ENCODE results near the gene SLC8A1. TPM values are rescaled to one million over a fixed set of nuclear protein-coding genes. Genes with fewer than 3 reads are reported as not detected.

Gene SLC8A1
- total RNA-seq, 1 donor from 2014 or later: 116 TPM

DNA sequence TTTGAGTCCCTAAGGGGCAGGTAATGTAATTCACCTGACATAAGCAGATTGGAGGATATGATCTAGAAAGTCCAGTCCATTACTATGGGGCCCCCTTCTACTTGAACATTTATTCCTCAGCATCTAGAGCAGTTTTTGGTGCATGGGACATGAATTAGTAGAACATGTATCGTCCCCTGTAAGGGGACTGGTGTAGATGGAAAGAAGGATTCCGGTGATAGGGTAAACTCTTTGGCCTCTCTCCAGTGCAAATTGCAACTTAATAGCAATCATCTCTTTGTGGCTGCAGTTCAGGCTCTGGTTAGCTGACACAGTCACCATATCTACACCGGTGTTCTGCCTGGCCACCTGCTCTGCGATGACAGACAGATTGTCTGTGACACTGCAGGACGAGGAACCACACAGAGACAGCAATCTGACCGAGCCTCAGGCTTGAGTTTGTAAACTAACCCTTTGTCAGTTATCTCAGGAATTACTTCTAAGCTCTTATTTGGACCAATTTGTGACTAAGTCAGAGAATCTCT lies 6.4 kb upstream of the SLC8A1 start:
- no peak for DNase-seq (ENCODE audit: low spot score)

- no peak for DNase-seq (ENCODE audit: low spot score)
Measured at GRCh38 chr2:40457837-40458236, 5.9 kb upstream of the SLC8A1 start.

GRCh38 chr2:40457366-40457765 lies 5.5 kb upstream of the SLC8A1 start:
- no peak for DNase-seq (ENCODE audit: low spot score)

DNA sequence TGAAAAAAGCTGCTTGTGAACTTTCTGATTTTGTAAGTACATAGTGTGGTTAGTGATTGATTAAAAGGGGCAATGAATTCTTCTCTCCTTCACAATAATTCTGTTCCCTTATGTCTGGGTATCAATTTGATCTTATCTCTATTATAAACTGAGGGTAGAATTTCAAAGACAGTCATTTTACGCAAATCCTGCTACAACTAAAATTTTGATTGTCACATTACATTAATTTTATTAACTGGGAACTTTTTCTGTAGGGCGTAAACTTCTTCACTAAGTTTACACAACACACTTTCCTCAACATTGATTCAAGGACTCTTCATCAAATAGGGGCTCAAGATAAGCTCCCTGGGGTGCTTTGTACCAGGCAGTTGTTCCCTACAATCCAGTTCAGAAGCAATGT lies 5.0 kb upstream of the SLC8A1 start:
- no peak for DNase-seq (ENCODE audit: low spot score)

- DNase-seq (ENCODE audit: low spot score): no peak
Measured at GRCh38 chr2:40455661-40456060, 3.8 kb upstream of the SLC8A1 start.

DNA sequence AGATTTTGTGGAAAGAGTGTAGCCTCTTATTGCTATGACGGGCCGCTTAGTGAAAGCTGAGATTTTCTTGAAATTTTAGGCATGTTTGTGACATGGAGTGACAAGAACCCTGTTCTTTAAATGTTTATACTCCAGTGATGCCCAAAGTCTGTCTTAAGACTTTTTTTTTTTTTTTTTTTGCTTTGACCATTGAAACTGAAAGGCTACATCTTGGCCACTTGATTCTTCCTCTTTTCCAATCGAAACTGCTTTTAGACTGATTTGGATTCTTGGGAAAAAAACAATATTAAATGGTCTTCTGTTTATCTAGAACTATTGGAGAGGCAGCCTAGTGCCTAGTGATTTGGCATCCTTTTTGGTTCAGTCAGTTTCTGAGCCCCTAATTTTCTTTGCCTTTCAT lies 2.4 kb upstream of the SLC8A1 start:
- no peak for DNase-seq (ENCODE audit: low spot score)

- no peak for DNase-seq (ENCODE audit: low spot score)
Measured at GRCh38 chr2:40452786-40453185, 896 bp upstream of the SLC8A1 start.

DNA sequence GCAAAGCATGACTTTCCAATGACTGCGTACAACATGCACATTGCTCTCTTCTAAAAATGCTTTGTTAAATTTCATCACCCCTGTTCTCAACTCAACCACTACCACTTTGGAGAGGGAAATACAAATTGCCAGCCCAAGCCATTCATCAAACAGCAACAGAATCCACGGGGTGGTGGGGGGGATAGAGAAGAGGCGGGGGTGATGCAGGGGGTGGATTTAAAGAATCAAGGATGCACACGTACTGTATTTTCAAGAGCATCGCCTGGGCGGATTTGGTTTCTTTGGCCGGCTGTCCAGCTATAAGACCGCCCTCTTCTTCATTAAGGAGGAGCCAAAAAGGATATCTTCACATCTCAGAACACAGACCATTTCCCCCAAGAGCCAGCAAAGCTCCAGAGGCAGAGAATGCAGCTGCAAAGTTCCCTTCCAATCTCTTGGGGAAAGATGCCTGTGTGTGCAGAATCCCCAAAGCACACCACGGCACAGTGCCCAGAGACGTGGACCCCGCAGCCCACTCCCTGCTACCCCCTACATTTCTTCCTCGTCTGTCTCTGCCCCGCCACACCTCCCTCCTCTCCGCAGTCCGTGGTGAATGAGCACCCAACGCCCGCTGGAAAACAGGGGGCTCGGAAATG lies 977 bp downstream of the SLC8A1 start:
- peak; percentile 47 for DNase-seq (ENCODE audit: low spot score)

GRCh38 chr2:40450066-40450795 lies 1.7 kb downstream of the SLC8A1 start:
- no peak for DNase-seq (ENCODE audit: low spot score)

DNA sequence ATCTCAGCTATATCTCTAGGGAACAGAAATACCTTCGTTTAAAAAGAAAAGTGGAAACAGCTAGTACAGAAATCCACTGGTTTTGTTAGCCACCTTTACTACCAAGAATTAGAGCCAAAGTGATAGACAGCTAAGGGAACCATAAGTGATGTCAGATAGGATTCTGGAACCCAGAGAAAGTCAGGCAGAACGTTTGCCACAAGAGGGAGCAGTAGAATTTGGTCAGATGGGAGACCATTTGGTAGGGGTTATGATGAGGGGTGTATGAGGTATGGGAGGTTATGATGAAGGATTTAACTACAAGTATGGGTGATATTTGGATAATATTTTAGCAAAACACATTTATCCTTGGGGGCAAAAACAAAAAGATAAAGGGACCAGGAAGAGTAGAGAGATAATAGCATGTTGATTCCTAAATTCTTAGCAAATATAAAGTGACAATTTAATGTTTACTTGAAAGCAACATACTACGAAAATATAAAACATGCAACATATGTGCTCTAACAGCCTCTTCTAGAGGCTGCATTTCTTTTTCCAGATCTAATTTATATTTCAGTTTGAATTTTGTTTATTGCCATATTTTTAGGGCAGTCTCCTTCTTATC lies 3.3 kb downstream of the SLC8A1 start:
- DNase-seq (ENCODE audit: low spot score): no peak

DNA sequence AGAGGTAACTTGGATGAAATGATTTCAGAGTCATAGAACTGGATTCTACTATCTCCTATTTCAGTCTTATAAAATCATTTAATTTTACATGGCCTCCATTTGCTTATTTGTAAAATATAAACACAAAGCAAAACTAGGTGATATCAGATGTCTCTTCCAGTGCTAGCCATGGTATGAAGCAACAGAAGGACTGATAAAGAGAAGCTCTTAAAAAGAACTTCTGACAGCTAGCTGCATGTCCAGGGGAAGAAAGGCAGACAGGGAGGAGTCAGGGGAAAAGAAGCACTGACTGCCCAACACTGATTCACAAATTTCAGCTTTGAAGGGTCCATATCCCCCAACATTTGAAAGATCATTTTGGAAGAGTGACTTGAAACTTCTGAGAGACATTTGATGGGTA lies 6.4 kb downstream of the SLC8A1 start:
- no peak for DNase-seq (ENCODE audit: low spot score)

DNA sequence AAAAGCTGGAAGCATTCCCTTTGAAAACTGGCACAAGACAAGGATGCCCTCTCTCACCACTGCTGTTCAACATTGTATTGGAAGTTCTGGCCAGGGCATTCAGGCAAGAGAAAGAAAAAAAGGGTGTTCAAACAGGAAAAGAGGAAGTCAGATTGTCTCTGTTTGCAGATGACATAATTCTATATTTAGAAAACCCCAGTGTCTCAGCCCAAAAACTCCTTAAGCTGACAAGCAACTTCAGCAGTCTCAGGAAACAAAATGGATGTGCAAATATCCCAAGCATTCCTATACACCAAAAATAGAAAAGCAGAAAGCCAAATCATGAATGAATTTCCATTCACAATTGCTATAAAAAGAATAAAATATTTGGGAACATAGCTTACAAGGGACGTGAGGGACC lies 11.1 kb downstream of the SLC8A1 start:
- DNase-seq (ENCODE audit: low spot score): no peak

GRCh38 chr2:40439473-40439872 lies 12.4 kb downstream of the SLC8A1 start:
- DNase-seq (ENCODE audit: low spot score): no peak

DNA sequence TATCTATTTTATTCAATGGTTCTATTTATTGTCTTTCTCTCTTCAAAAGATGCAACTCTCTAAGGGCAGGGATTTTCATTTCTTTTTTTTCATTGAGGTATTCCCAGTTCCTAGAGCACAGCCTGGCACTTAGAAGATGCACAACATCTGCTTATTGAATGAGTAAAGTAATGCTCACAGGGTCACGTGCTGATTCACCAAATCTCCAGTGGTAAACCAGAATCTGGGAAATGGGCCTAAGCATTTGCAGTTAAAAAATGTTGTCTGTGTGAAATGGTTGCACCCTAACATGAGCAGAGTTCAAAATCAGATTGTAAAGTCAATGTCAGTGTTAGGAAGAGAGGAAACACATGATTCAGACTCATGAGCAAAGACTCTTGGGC lies 15.8 kb downstream of the SLC8A1 start:
- no peak for DNase-seq (ENCODE audit: low spot score)

DNA sequence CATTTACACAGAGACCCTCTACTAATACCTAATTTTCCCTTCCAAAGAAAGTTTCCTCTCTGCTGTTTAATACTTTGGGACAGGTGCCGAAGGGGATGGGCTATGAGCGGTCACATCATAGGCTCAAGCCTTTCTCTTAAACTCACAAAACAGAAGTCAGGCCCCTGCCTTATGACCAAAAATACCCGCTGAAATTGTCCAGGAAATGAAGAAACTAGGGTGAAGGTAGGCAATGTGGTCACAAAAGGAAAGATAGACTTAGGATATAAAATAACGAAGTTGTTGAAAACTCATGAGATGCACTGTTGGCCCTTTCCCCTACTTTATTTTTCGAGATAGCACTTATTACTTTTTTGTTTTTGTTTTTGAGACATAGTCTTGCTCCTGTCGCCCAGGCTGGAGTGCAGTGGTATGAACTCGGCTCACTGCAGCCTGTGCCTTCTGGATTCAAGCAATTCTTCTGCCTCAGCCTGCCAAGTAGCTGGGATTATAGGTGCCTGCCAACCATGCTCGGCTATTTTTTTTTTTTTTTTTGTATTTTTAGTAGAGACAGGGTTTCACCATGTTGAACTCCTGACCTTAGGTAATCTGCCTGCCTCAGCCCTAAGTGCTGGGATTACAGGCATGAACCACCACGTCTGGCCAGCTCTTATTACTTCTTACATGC lies 16.3 kb downstream of the SLC8A1 start:
- DNase-seq (ENCODE audit: low spot score): no peak

DNA sequence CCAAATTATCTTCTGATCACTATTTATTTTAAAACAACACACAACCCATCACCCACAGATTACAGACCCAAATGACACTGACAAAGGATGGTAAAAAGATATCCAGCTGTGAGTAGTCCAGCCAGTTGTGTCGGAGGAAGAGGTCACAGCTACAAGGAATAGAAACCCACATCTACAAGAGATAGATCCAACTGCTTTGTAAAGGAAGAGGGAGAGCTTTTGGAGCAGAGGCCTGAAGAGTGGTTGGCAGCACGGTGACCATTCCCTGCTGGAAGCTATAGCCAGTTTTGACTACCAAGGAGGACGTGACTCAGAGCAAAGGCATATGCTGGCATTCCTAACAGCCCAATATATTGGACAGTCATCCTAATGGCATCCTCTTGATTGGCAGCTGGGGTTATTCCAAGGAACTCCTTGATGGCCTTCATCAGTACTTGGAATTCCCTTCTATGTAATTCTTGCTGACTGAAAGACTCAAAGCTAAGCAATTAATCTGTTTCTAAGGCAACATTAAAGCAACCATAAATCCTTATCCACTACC lies 17.1 kb downstream of the SLC8A1 start:
- DNase-seq (ENCODE audit: low spot score): no peak

DNA sequence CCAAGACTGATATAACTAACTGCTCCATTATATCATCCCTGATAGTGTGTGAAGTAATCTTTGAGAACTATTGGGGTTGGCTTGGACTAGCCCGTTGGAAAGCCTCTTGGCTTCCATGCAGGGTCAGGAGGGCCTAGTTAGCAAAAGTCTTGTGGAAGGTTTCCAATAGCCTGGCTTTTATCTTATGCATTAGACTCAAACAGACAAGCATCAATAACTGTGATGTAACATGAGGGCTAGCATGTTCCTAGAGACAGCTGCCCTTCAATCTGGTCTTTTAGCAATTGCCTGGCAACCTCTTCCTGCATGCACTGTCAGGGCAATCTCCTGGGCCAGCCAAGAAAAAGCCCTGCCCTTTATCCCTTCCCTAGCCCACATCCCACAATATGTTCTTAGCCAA lies 18.2 kb downstream of the SLC8A1 start:
- DNase-seq (ENCODE audit: low spot score): no peak

DNA sequence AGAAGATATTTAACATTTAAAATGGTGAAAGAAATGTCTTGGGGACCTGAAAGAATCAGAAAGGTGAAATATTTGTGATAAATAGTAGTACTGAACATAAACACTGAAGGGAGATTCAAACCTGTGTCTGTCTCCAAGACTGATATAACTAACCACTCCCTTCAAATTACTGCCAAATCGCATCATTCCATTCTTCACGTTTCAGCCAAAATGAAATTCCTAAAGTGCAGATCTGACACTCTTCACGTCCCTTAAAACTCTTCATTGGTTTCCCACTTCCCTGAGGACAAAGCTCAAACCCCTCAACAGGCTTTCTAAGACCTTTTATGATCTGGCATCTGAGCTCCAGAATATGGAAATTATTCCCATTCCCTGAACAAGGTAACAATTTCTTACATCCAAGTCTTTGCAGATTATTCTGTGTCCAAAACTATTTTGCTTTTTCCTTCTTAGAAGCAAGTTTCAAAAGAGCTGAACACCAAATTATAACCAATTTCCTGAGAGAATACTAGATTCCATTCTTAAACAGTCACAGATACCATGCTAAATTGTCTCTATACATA lies 18.9 kb downstream of the SLC8A1 start:
- DNase-seq (ENCODE audit: low spot score): no peak

DNA sequence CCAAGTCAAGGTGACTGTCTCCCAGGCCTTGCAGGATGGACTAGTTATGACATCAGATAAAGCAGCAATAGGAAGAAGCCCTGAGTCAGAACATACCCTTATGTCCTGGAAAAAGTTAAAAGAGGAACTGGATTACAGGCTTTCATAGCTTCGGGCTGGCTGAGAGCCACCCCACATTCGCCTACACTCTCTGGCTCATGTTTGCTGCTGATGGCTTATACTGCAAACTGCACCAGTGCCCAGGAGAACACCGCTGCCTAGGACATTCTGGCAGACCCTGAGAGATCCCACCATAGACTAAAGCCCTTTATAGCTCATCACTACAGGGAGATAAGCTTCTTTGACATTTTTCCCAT lies 20.3 kb downstream of the SLC8A1 start:
- no peak for DNase-seq (ENCODE audit: low spot score)

DNA sequence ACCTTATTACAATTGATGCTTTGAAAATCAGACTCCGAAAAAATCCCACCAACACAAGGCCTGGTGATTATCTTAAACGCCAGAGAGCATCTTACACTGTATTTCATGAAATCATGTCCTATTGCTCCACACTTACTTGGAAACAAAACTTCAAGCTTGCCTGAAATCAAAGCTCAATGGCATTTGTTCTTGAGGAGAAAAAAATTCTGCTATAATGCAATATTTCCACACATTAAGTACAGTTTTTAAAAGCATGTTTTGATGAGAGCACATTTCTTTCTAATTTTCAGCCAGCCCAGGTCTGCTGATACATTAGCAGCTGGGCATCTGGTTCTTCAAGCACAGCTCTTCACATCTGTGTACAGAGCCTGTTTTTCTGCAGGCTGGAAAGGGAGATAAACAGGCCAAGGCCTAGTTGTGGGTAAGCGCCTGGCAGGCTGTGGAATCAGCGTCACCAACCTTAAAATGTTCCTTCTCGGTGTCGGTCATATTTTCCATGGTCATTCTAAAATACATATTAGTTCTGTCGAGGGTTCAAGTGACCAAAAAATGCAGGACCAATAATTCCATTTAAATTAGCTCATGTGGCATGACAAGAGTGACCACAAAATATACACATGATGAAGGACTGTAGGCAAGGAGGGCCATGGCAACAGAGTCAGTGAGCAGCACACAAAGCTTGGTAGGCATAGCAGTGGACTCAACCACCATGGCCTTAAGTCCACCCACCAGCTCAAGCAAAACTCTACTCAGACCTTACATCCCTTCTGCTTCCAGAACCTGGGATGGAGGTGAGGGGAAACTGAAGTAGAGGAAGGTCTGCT lies 20.9 kb downstream of the SLC8A1 start:
- DNase-seq (ENCODE audit: low spot score): no peak

DNA sequence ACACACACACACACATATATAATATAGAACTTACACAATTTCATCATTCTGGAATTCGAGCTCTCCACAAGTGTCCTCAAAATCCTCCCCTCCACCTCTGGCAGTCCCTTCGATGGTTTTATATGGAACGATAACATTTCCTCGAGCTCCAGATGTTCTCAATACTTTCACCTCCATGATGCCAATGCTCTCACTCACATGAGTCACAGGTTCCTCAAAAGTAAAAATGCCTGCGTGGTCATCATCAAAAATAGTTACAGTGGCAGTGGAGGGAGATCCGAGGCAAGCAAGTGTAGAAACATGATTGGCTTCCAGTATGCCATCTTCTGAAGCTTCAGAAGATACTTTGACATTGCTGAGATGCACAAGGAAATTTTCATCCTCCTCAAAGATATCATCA lies 23.5 kb downstream of the SLC8A1 start:
- DNase-seq (ENCODE audit: low spot score): no peak

Measured in ureter (tissue), 1 donor.